SH-SY5Y (cell line): Measurements from ENCODE around the gene LRRK1.

Experiments
- GATA2 ChIP-seq: IDR thresholded peaks from 2 replicates; pipeline ENCODE4 v1.6.1; 2011; ENCODE audit warnings: mild to moderate bottlenecking, low read depth, low read length
- GATA3 ChIP-seq: IDR thresholded peaks from 2 replicates; pipeline ENCODE4 v1.6.1; 2011; ENCODE audit warnings: low read depth, mild to moderate bottlenecking, low read length, moderate library complexity

Gene LRRK1

DNA sequence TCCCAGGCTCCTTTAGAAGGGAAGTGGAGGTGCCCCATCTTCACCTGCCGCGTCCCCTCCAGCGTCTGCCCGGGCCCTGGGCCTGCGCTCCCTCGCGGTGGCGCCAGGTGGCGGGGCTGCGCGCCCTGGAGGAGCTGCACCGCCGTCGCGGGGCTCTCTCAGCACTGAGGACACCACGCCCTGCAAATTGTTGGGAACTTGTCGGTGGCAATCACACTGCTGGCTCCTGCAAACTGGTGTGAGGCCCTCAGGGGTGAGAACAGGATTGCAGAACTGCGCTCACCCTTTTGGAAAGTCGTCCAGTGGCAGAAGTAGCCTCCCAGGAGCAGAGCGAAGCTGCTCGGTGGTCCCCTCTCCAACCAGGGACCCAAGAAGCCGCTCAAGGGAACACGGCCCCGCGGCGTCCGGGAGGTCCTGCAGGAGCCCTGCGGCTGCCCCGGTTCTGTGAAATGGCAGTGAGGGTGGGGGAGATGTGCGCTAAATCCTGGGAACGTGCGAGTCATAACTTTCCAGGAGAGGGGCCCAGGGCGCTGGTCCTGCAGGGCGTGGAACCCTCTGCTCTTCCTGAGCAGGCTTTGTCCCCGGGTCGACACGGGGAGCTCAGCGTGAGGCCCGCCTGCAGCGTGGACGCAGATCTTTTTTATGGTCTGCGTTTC is 995 bp upstream of the LRRK1 start:
- TF ChIP-seq GATA3 (no peak), GATA2 (no peak)

DNA sequence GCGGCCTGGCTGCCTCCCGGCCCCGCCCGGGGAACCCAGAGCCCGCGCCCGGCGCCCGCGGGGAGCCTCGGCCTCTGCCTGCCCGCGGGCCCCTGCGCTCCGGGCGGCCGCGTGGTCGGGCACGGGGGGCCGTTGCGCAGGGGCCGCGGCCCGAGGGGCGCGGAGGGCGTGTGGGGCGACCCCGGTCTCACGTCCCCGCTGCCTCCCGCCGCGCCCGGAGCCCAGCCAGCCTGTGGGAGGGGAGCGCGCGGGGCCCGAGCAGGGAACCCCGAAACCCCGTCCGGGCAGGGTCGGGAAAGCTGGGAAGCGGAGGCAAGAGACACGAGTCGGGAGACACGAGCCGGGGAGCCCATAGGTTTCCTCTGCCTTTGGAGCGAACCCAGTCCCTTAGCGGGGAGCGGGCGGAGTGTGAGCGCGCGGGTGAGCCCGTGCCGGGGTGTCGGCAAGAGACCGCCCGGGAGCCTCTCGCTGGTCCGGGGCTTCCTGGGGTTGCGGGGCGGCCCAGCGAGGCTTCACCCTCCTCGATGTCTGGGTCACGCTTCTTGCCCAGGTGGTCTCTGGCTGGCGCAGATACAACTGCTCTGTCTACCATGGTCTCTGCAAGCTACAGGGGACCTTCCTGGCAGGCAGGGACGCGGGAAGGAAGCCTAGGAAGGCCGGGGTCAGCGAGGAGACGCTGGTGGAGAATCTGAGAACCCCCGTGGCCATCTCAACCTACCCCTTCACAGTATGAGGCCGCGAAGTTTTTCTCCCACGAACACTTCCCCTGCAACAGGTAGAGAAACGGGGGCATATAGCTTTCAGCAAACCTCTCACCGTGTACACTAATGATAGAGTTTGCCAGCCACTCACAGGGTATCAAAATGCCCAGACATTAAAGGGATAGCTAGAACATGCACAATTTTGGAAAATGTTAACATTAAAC is 586 bp downstream of the LRRK1 start:
- TF ChIP-seq GATA3, result no peak
- no peak for TF ChIP-seq GATA2

DNA sequence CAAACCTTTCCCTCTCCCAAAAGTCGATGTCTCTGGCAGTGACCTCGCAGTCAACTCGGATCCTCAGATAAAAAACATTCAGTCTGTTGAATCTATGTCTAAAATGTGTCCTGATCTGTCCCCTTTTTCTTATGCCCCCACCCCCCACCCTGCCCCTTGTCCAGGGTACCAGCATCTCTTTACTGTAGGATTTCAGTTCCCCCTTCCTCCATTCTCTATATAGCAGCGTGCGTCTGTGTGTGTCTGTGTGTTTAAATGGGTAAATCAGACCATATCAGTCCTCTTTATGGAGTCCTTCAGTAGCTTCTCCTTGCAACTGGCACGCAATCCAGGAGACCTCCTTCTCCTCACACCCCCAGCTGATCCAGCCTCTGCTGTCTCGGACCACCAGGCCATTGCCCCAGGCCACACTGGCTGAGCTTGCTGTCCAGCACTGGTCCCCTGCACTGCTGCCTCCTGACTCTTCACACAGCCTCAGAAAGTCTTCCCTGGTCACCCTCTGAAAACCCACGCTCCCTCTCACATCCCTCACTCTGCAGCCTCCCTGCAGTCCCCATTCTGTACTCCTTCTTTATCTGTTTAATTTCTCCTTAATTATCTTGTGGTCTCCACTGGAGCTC is 1.5 kb downstream of the LRRK1 start:
- TF ChIP-seq GATA2, result no peak
- no peak for TF ChIP-seq GATA3

DNA sequence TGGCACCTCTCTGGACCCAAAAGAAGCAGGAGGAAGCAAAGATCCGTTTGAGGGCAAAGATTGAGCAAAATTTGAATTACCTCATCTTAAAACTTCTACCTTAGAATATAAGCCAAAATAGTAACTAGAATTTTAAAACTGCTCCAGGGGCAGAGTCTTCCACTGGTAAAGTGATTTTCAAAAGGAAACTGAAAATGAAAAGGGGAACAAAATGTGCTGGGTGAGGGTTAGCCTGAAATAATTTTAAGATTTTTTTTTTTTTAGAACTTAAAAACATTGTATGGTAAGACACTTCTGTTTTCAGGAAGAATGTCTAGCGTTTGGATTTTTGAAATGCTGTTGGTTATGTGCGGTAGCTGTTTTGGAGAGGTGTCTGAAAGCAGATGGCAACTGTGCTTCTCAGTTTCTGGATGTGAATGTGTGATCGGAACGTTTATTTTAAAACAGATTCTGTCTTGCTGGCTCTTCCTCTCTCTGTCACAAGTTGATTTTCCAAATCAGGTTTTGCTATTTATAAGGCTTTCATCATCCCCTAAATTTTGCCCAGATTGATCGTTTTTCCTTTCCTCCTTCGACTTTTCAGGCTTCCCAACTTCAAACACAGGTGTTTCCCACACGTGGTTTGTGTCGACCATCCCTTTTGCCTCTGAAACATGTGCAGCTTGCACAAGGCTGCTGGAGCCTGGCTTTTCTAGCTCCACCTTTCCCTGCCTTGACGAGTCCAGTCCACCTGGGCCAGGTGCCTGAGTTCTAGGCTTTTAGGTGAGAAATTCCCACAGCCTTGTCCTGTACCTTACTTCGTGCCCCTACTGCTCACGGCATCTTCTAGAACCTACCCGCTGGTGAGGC is 3.3 kb downstream of the LRRK1 start:
- TF ChIP-seq GATA3, result no peak
- no peak for TF ChIP-seq GATA2

DNA sequence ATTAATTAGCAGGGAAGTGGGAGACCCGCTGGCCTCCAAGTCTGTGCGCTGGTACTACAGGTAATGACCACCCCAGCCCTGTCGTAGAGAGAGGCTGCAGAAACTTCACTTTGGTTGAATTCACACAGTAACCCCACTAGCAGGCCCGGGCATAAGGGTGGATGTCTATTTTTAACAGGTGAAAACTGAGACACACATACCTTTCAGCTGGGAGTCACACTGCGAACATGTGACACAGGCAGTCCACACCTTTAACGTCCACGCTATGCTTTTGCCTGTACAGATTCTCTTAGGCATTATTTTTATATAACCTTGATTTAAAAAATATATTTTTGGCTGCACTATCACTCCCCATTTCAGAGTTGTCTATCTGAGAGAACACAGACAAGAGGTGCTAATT is 3.9 kb downstream of the LRRK1 start:
- TF ChIP-seq GATA2, result no peak
- no peak for TF ChIP-seq GATA3

DNA sequence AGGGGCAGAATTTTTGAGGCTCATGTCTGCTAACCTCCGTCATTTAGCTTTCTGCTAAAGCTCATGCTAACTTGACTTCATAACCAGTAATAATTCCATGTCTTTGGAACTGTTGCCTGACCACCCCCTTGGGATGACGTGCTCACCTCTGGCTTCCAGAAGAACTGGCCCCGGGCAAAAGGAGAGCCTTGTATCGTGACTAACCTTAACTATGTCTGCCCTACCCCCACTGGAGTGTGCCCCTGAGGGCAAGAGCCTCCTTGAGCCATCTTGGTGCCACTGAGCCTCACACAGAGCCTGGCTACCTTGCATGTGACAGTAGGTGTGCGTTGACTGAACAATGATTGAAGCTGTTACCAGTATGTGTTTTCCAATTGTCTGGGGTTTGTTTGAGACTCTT is 4.7 kb downstream of the LRRK1 start:
- TF ChIP-seq GATA2 (no peak), GATA3 (no peak)

DNA sequence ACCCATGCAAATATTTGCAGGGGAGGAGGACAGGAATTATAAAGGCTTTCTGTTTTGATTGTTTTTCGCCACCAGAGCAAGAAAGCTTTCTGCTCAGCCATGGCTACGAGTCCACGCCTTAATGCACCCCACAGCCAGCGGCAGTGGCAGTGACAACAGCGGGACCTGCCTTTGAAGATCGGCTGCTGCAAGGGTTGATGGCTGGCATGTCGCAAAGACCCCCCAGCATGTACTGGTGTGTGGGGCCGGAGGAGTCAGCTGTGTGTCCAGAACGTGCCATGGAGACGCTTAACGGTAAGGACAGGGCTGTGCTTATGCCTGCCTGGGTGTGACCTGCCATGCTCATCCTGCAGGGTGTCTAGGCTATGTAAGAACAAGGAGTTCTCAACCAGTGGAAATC is 5.3 kb downstream of the LRRK1 start:
- TF ChIP-seq GATA2 (no peak), GATA3 (no peak)

DNA sequence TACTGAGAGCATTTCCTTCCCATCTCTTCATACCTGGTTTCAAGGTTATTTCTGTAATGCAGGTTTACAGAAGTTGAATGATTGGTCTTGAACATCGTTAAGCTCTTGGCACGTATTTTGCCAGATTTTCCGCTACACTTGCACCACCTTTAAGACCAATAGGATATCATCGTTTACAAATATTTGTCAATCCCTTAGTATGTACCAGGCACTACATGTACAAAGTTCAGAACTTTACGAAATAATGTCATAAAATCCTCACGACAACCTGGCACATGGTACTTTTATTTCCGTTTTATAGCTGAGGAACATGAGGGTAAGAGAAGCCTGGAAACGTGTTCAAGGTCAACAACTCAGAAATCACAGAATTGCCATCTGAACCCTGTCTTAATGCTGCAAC is 6.3 kb downstream of the LRRK1 start:
- TF ChIP-seq GATA2, result no peak
- no peak for TF ChIP-seq GATA3

DNA sequence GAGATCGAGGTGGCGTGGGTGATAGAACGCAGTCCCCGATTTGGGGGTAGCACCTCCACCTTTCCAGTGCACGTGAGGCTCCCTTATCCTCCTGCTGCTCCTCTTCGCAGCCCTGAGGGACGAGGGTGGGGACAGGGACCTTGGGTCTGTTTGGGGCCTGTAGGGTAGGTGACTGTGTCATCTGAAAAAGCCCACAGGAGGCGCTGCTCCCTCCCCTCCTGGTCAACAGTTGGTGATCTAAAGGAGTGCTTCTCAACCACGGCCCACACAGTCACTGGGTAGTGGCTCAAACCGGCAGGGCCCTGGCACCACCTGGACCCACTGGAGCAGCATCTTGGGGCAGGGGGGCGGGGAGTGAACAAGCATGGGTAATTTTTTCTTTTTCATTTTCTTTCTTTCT is 7.1 kb downstream of the LRRK1 start:
- TF ChIP-seq GATA2, result no peak
- no peak for TF ChIP-seq GATA3

DNA sequence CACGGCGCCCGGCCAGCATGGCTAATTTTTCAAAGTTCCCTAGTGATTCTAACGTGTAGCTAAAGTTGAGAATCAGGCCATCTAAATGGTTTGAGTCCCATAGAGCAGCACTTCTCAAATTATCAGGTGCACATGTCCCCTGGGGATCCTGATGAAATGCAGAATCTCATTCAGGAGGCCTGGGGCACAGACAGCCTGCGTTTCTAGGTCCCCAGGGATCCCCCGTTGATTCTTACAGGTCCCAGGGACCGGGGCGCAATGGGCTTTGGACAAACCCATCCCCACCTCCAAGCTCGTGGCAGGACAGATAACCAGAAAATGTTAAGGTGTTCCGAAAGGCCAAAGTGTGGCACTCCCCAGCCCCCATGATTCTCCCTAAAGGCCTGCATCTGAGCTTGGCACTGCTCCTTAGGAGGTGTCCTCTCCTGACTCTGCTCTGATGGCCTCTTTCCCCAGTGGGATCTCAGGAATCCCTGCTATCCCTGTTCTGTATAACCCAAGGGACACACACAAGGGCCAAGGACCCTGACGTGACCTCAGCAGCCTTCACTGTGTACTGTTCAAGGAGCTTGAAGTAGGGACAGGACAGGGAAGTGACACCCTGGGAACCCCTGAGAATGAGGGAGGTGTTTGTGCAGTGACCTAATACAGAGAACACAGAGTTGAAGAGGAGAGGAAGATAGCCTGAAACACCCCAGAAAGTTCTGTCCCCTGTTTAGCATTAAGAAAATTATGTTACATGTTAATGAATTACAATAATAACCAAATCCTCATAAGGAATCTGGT is 8.0 kb downstream of the LRRK1 start:
- TF ChIP-seq GATA3 (no peak), GATA2 (no peak)

DNA sequence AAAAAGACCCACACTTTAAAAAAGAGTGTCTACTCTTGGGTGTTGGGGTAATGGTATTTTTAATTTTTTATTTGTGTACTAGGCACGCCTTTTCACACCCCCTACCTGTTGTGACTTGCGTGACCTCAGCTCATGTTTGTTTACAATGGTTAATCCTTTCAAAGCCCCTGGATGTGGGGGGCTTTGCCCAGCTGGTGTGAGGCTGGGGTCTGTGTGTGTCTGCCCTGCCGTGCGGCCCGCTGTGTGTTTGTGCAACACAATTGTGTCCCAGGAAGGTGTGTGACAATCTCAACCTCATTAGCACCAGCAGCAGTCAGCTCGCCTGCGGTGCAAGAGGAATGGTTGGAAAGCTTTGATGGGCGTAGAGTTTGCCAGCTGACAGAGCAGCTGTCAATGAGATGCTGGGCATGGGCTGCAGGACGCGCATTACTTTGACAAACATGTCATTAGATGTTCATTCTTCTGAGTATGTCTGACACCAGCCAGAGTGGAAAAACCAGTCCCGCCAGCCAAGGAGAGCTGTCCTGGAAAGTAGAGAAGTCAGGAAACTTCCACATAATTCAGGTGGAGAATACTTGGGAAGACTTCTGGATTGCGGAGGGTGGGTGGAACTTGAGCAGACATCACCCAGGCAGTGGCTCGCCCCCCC is 9.6 kb downstream of the LRRK1 start:
- TF ChIP-seq GATA2 (no peak), GATA3 (no peak)

DNA sequence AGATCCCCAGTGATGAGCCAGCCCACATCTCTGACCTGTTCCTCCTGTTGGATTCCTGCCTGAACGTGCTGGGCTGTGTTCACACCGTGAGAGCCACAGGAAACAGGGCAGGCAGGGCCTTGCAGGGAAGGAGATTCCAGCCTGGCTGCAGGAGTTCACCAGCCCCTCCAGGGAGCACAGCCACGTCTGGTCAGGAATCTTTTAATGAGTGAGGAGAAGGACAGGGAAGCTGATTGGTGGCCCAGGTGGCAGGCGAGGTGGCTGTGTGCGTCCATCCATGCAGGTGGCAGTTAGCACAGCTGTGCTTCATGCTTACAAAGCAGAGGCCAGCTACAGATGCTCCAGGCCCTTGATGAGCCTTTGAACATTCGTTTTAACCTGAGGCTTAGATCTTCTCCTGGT is 10.5 kb downstream of the LRRK1 start:
- TF ChIP-seq GATA3 (no peak), GATA2 (no peak)
